H9 (cell line): ENCODE data around the gene ANKRD42. TPM values are rescaled to one million over a fixed set of nuclear protein-coding genes. Genes with fewer than 3 reads are reported as not detected.

ENCODE experiments used
- DNase-seq: peaks from one replicate; pipeline ENCODE4 v3.0.0-alpha.2; 2017
- H2AFZ ChIP-seq: one replicate; pipeline ENCODE4 v1.6.1; 2013; ENCODE audit warnings: mild to moderate bottlenecking, low read length, control low read depth, moderate library complexity
- H2AK5ac ChIP-seq: 2 replicates; pipeline ENCODE4 v1.6.1; 2013; ENCODE audit warnings: low read length, control low read depth, mixed read lengths; ENCODE audit not compliant: insufficient read length
- H2BK120ac ChIP-seq: one replicate; pipeline ENCODE4 v1.6.1; 2013; ENCODE audit warnings: low read depth, mild to moderate bottlenecking, low read length, control low read depth, inconsistent platforms; ENCODE audit not compliant: poor library complexity, severe bottlenecking
- H2BK12ac ChIP-seq: 2 replicates; pipeline ENCODE4 v1.6.1; 2013; ENCODE audit warnings: low read length, control low read depth, mixed read lengths, low read depth; ENCODE audit not compliant: insufficient read length
- H2BK15ac ChIP-seq: 2 replicates; pipeline ENCODE4 v1.6.1; 2013; ENCODE audit warnings: low read depth, low read length, control low read depth
- H2BK20ac ChIP-seq: one replicate; pipeline ENCODE4 v1.6.1; 2013; ENCODE audit warnings: low read depth, mild to moderate bottlenecking, low read length, control low read depth, inconsistent platforms; ENCODE audit not compliant: poor library complexity, severe bottlenecking
- H2BK5ac ChIP-seq: 2 replicates; pipeline ENCODE4 v1.6.1; 2013; ENCODE audit warnings: low read length, control low read depth, mixed read lengths; ENCODE audit not compliant: insufficient read length
- H3K14ac ChIP-seq: 2 replicates; pipeline ENCODE4 v1.6.1; 2013; ENCODE audit warnings: low read length, control low read depth; ENCODE audit not compliant: insufficient read depth
- H3K18ac ChIP-seq: 2 replicates; pipeline ENCODE4 v1.6.1; 2013; ENCODE audit warnings: low read depth, mild to moderate bottlenecking, mixed read lengths, low read length, control low read depth; ENCODE audit not compliant: insufficient read length
- H3K23ac ChIP-seq: 2 replicates; pipeline ENCODE4 v1.6.1; 2013; ENCODE audit warnings: low read length, control low read depth, mixed read lengths, low read depth; ENCODE audit not compliant: insufficient read length
- H3K23me2 ChIP-seq: 2 replicates; pipeline ENCODE4 v1.6.1; 2013; ENCODE audit warnings: low read depth, mild to moderate bottlenecking, mixed read lengths, low read length, control low read depth; ENCODE audit not compliant: insufficient read length, poor library complexity, severe bottlenecking
- H3K27ac ChIP-seq: 2 replicates; pipeline ENCODE4 v1.5.1; 2013; ENCODE audit warnings: low read length, control low read depth, mixed read lengths, low read depth; ENCODE audit not compliant: insufficient read length
- H3K27me3 ChIP-seq: 2 replicates; pipeline ENCODE4 v1.6.1; 2013; ENCODE audit warnings: low read length, control low read depth, inconsistent platforms; ENCODE audit not compliant: insufficient read depth
- H3K4ac ChIP-seq: 2 replicates; pipeline ENCODE4 v1.6.1; 2013; ENCODE audit warnings: low read depth, mild to moderate bottlenecking, control low read depth, inconsistent platforms, low read length, moderate library complexity
- H3K4me1 ChIP-seq: 2 replicates; pipeline ENCODE4 v1.6.1; 2013; ENCODE audit warnings: low read length, control low read depth, inconsistent platforms; ENCODE audit not compliant: insufficient read depth
- H3K4me2 ChIP-seq: 2 replicates; pipeline ENCODE4 v1.6.1; 2013; ENCODE audit warnings: low read length, control low read depth, mixed read lengths; ENCODE audit not compliant: insufficient read length, insufficient read depth
- H3K56ac ChIP-seq: 2 replicates; pipeline ENCODE4 v1.6.1; 2013; ENCODE audit warnings: low read depth, mild to moderate bottlenecking, mixed read lengths, low read length, control low read depth; ENCODE audit not compliant: insufficient read length
- H3K79me1 ChIP-seq: 2 replicates; pipeline ENCODE4 v1.6.1; 2013; ENCODE audit warnings: low read depth, mild to moderate bottlenecking, moderate library complexity, low read length, control low read depth, inconsistent platforms; ENCODE audit not compliant: insufficient read depth, poor library complexity, severe bottlenecking
- H3K79me2 ChIP-seq: 2 replicates; pipeline ENCODE4 v1.6.1; 2013; ENCODE audit warnings: low read length, control low read depth, inconsistent platforms; ENCODE audit not compliant: insufficient read depth
- H3K9ac ChIP-seq: 2 replicates; pipeline ENCODE4 v1.6.1; 2013; ENCODE audit warnings: low read length, control low read depth, mixed read lengths; ENCODE audit not compliant: insufficient read length; ENCODE audit errors: extremely low read depth
- H3K9me3 ChIP-seq: one replicate; pipeline ENCODE4 v1.6.1; 2013; ENCODE audit warnings: low read depth, low read length, inconsistent platforms; ENCODE audit not compliant: control insufficient read depth
- H3T11ph ChIP-seq: one replicate; pipeline ENCODE4 v1.6.1; 2013; ENCODE audit warnings: mild to moderate bottlenecking, low read length, control low read depth, inconsistent platforms
- H4K20me1 ChIP-seq: one replicate; pipeline ENCODE4 v1.6.1; 2013; ENCODE audit not compliant: control insufficient read depth, insufficient read length, insufficient read depth
- H4K5ac ChIP-seq: 2 replicates; pipeline ENCODE4 v1.6.1; 2013; ENCODE audit warnings: low read depth, mild to moderate bottlenecking, mixed read lengths, low read length, control low read depth; ENCODE audit not compliant: insufficient read length
- H4K8ac ChIP-seq: replicated peaks from 2 replicates; pipeline ENCODE4 v1.6.1; 2013; ENCODE audit warnings: low read length, control low read depth, mixed read lengths, low read depth; ENCODE audit not compliant: insufficient read length
- H4K91ac ChIP-seq: 2 replicates; pipeline ENCODE4 v1.6.1; 2013; ENCODE audit warnings: low read depth, mild to moderate bottlenecking, moderate library complexity, mixed read lengths, low read length, control low read depth; ENCODE audit not compliant: insufficient read length
- H3K27ac Mint-ChIP-seq, 3 experiments: 2 replicates in 2 of 3; 3 replicates in 1 of 3; pipeline ENCODE4 v1.8.0; 2020 to 2021; ENCODE audit warnings: mixed read lengths in 3 of 3, mild to moderate bottlenecking in 1 of 3, moderate library complexity in 1 of 3
- H3K27me3 Mint-ChIP-seq: 2 replicates; pipeline ENCODE4 v1.8.0; 2021; ENCODE audit warnings: low read depth, mild to moderate bottlenecking, moderate library complexity, mixed read lengths
- H3K36me3 Mint-ChIP-seq, 3 experiments: 2 replicates in 2 of 3; 3 replicates in 1 of 3; pipeline ENCODE4 v1.8.0; 2020 to 2021; ENCODE audit warnings: low read depth in 3 of 3, mixed read lengths in 3 of 3; ENCODE audit not compliant: insufficient read depth in 1 of 3
- H3K4me1 Mint-ChIP-seq, 2 experiments: 2 replicates each; pipeline ENCODE4 v1.8.0; 2020; ENCODE audit warnings: mixed read lengths in 2 of 2
- H3K4me3 Mint-ChIP-seq, 2 experiments: 2 replicates in 1 of 2; 3 replicates in 1 of 2; pipeline ENCODE4 v1.8.0; 2020 to 2021; ENCODE audit warnings: mild to moderate bottlenecking in 2 of 2, mixed read lengths in 2 of 2, moderate library complexity in 1 of 2
- H3K9me3 Mint-ChIP-seq, 2 experiments: 2 replicates in 1 of 2; 3 replicates in 1 of 2; pipeline ENCODE4 v1.8.0; 2020; ENCODE audit warnings: mild to moderate bottlenecking in 2 of 2, mixed read lengths in 2 of 2, moderate library complexity in 1 of 2
- WGBS: extraction: QIAGEN DNeasy Blood & Tissue Kit; methylation state at CpG from one replicate; pipeline ENCODE4 v1.1.7; 2013; ENCODE audit warnings: missing lambda C conversion rate, low lambda C conversion rate, mixed read lengths; ENCODE audit not compliant: insufficient read length; ENCODE audit errors: extremely low coverage; 5-methylcytosine and 5-hydroxymethylcytosine counted together
- total RNA-seq: library from RNA; stranded (reverse); gene quantifications from 2 replicates; pipeline ENCODE4 v1.2.1, GENCODE V29; 2021
- TF ChIP-seq, protein P1 (sequence below): fragments of 200-600 bp; sonication (generic); conservative IDR thresholded peaks from 3 replicates; pipeline ENCODE4 v1.8.0; 2021; ENCODE audit warnings: antibody characterized with exemption, mild to moderate bottlenecking

The ANKRD42 gene
- total RNA-seq, 1 experiment from 2014 or later, result 4.9 TPM

DNA sequence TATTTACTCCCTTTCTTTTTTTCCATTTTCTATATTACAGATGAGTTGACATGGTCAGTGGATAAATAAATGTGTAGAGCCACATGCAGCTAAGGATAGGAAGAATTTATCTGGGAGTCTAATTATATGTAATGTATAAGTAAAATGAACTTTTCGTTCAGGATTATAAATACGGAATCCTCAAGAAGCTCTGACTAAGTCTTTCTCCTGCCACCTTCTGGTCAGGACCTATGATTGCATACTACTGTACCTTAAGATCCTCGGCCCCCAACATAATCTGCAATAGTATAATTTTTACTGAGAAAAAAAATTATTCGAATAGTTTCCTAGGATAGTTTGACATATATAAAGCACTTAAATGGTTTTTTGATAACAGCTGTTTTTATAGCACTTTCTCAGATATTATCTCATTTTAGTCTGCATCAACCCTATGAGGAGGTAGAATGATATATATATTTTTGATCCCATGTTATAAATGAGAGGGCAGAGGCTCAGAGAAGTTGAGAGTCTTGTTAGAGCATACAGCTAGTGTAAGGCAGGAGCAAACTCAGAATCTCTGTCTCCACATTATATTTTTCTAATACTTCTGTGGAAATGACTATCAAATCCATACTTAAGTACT is 56.6 kb downstream of the ANKRD42 start:
- no peak for DNase-seq
- H2AK5ac ChIP-seq, result no peak overlapping the region

More for the DNA sequence above, 56.6 kb downstream of the ANKRD42 start:
- Histone ChIP-seq H4K8ac (no peak overlapping the region), H3K14ac (no peak overlapping the region), H3K4me1 (no peaks in the 10 kb centered on the region), H2BK5ac (no peak overlapping the region), H3K56ac (no peak overlapping the region), H3K9me3 (no peaks in the 10 kb centered on the region), H3K23ac (no peak overlapping the region), H2BK120ac (no peak overlapping the region), H3K79me2 (no peaks in the 10 kb centered on the region), H3T11ph (no peak overlapping the region), H4K5ac (no peak overlapping the region), H3K4me2 (no peak overlapping the region), H2BK15ac (no peak overlapping the region), H2AFZ (no peak overlapping the region), H3K79me1 (no peaks in the 10 kb centered on the region), H3K27ac (no peak overlapping the region), H3K9ac (no peak overlapping the region), H2BK12ac (no peak overlapping the region), H3K18ac (no peak overlapping the region), H3K27me3 (no peaks in the 10 kb centered on the region), H4K91ac (no peak overlapping the region), H3K23me2 (no peaks in the 10 kb centered on the region), H4K20me1 (no peaks in the 10 kb centered on the region), H3K4ac (no peak overlapping the region), H2BK20ac (no peak overlapping the region)
- Mint-ChIP-seq H3K36me3 (no peaks in the 10 kb centered on the region), H3K27me3 (no peaks in the 10 kb centered on the region), H3K9me3 (no peaks in the 10 kb centered on the region), H3K4me3 (no peak overlapping the region), H3K27ac (no peak overlapping the region), H3K4me1 (no peaks in the 10 kb centered on the region)
- TF ChIP-seq, protein P1, sequence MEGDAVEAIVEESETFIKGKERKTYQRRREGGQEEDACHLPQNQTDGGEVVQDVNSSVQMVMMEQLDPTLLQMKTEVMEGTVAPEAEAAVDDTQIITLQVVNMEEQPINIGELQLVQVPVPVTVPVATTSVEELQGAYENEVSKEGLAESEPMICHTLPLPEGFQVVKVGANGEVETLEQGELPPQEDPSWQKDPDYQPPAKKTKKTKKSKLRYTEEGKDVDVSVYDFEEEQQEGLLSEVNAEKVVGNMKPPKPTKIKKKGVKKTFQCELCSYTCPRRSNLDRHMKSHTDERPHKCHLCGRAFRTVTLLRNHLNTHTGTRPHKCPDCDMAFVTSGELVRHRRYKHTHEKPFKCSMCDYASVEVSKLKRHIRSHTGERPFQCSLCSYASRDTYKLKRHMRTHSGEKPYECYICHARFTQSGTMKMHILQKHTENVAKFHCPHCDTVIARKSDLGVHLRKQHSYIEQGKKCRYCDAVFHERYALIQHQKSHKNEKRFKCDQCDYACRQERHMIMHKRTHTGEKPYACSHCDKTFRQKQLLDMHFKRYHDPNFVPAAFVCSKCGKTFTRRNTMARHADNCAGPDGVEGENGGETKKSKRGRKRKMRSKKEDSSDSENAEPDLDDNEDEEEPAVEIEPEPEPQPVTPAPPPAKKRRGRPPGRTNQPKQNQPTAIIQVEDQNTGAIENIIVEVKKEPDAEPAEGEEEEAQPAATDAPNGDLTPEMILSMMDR, result peak; percentile 71
- no CpG with 5 or more reads among the region's 4 CpGs for WGBS
